Mesenchymal stem cell (in vitro differentiated cells and primary cell): ENCODE data around the gene HOXA7.
A peak's percentile ranks its signal among the peaks of the same experiment; 100 is the strongest.

ENCODE experiments used
- DNase-seq: peaks from one replicate; pipeline ENCODE4 v3.0.0-alpha.2; 2013
- H2AFZ ChIP-seq: one replicate; pipeline ENCODE4 v1.6.1; 2013; ENCODE audit warnings: low read depth, mild to moderate bottlenecking, control low read depth, inconsistent platforms, low read length, moderate library complexity
- H2AK5ac ChIP-seq: 2 replicates; pipeline ENCODE4 v1.6.1; 2013; ENCODE audit warnings: low read length, moderate library complexity, mild to moderate bottlenecking, inconsistent platforms; ENCODE audit not compliant: severe bottlenecking
- H2BK120ac ChIP-seq: one replicate; pipeline ENCODE4 v1.6.1; 2013; ENCODE audit warnings: low read depth, mild to moderate bottlenecking, inconsistent platforms, low read length, moderate library complexity
- H2BK12ac ChIP-seq, 2 experiments: one replicate each; pipeline ENCODE4 v1.6.1; 2013; ENCODE audit warnings: inconsistent platforms in 2 of 2, low read length in 2 of 2, mild to moderate bottlenecking in 2 of 2, moderate library complexity in 2 of 2, control low read depth in 1 of 2
- H2BK15ac ChIP-seq: one replicate; pipeline ENCODE4 v1.6.1; 2013; ENCODE audit warnings: mild to moderate bottlenecking, low read depth, inconsistent platforms; ENCODE audit not compliant: poor library complexity, severe bottlenecking
- H2BK5ac ChIP-seq: 2 replicates; pipeline ENCODE4 v1.6.1; 2013; ENCODE audit warnings: low read depth, mild to moderate bottlenecking, low read length, control low read depth, inconsistent platforms; ENCODE audit not compliant: poor library complexity, severe bottlenecking
- H3K14ac ChIP-seq, 2 experiments: one replicate each; pipeline ENCODE4 v1.6.1; 2013; ENCODE audit warnings: inconsistent platforms in 2 of 2, low read length in 2 of 2, control low read depth in 1 of 2, mild to moderate bottlenecking in 1 of 2, moderate library complexity in 1 of 2
- H3K18ac ChIP-seq, 2 experiments: one replicate each; pipeline ENCODE4 v1.6.1; 2013; ENCODE audit warnings: inconsistent platforms in 2 of 2, low read length in 2 of 2, control low read depth in 1 of 2, low read depth in 1 of 2, mild to moderate bottlenecking in 1 of 2
- H3K23ac ChIP-seq, 2 experiments: one replicate each; pipeline ENCODE4 v1.6.1; 2013; ENCODE audit warnings: inconsistent platforms in 2 of 2, low read length in 2 of 2, mild to moderate bottlenecking in 2 of 2, moderate library complexity in 2 of 2, control low read depth in 1 of 2
- H3K27ac ChIP-seq: 2 replicates; pipeline ENCODE4 v1.5.1; 2013; ENCODE audit warnings: mild to moderate bottlenecking, moderate library complexity, low read length, control low read depth, inconsistent platforms; ENCODE audit not compliant: poor library complexity, severe bottlenecking
- H3K27me3 ChIP-seq, 2 experiments: 2 replicates each; pipeline versions ENCODE4 v1.6.1 to v1.7.0; 2013; ENCODE audit warnings: low read length in 2 of 2, mild to moderate bottlenecking in 2 of 2, moderate library complexity in 2 of 2, control low read depth in 1 of 2, inconsistent platforms in 1 of 2; ENCODE audit not compliant: control insufficient read depth in 1 of 2, insufficient read depth in 1 of 2
- H3K36me3 ChIP-seq, 2 experiments: 2 replicates each; pipeline versions ENCODE4 v1.6.1 to v1.7.0; 2013; ENCODE audit warnings: low read length in 2 of 2, control low read depth in 1 of 2, inconsistent platforms in 1 of 2, low read depth in 1 of 2, mild to moderate bottlenecking in 1 of 2; ENCODE audit not compliant: insufficient read depth in 2 of 2, control insufficient read depth in 1 of 2
- H3K4ac ChIP-seq, 2 experiments: one replicate each; pipeline ENCODE4 v1.6.1; 2013; ENCODE audit warnings: inconsistent platforms in 2 of 2, low read length in 2 of 2, mild to moderate bottlenecking in 2 of 2, moderate library complexity in 2 of 2, control low read depth in 1 of 2, low read depth in 1 of 2
- H3K4me1 ChIP-seq: 2 replicates; pipeline ENCODE4 v1.6.1; 2013; ENCODE audit warnings: low read depth, low read length, control low read depth; ENCODE audit not compliant: control insufficient read depth, insufficient read depth
- H3K4me2 ChIP-seq: 2 replicates; pipeline ENCODE4 v1.6.1; 2013; ENCODE audit warnings: low read length, mild to moderate bottlenecking, inconsistent platforms; ENCODE audit not compliant: poor library complexity, severe bottlenecking
- H3K4me3 ChIP-seq, 2 experiments: 2 replicates each; pipeline versions ENCODE4 v1.5.1 to v1.7.0; 2013; ENCODE audit warnings: low read length in 2 of 2, mild to moderate bottlenecking in 2 of 2, control low read depth in 1 of 2, low read depth in 1 of 2; ENCODE audit not compliant: insufficient read depth in 1 of 2
- H3K79me1 ChIP-seq: replicated peaks from 2 replicates; pipeline ENCODE4 v1.6.1; 2013; ENCODE audit warnings: mild to moderate bottlenecking, control low read depth, low read length, inconsistent platforms; ENCODE audit not compliant: poor library complexity, severe bottlenecking
- H3K9ac ChIP-seq: 2 replicates; pipeline ENCODE4 v1.7.0; 2013; ENCODE audit warnings: mild to moderate bottlenecking, low read length, moderate library complexity
- H3K9me3 ChIP-seq: 2 replicates; pipeline ENCODE4 v1.7.0; 2013; ENCODE audit warnings: mild to moderate bottlenecking, low read length; ENCODE audit not compliant: control insufficient read depth
- H4K8ac ChIP-seq: one replicate; pipeline ENCODE4 v1.6.1; 2013; ENCODE audit warnings: inconsistent platforms, mild to moderate bottlenecking, low read length, moderate library complexity
- H4K91ac ChIP-seq: one replicate; pipeline ENCODE4 v1.6.1; 2013; ENCODE audit warnings: mild to moderate bottlenecking, low read length, inconsistent platforms
- WGBS: methylation state at CpG from one replicate; pipeline ENCODE4 v1.1.7; 2013; ENCODE audit warnings: mixed read lengths; 5-methylcytosine and 5-hydroxymethylcytosine counted together

Gene HOXA7

DNA sequence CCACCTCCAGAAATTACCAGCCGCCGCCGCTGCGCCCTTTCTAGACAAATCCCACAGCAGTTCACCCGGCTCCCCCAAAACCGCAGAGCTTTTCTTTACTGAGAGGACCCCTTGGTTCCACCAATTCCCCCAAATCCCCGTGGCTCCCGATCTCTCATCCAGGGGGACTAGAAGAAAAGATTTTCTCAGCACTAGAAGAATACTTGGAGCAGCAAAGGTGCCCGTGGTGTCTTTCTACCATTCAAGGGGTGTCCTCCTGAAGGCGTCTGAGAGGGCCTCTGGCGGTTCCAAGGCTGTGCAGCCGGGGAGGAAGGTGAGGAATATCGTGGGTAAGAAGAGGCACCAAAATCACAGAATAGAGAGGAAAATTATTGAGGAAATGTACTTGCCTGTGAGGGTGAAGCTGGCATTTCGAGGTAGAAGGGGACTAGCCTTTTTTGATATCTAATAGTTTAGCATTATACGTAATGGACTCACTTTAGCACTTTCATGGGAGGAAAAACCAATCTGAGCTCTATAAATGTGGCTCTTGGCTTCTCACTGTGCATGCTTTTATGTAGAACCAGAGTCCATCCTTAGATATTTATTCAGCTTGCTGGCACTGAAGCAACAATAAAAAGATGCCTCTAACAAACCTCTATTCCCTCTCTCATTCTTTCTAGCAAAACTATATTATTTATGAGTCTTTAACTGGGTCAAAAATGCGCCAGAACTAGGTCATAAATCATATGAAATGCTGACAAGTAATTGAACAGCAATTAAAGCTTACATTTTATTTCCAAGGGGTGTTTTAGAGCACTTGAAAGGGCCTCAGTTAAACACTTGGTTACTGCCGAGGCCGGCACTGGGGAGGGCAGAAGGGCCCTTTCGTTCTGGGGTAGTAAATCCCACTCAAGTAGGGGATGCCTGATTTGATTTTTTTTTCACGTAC is 40.2 kb downstream of the HOXA7 start:
- H3K27ac ChIP-seq = peak overlapping the region; percentile 99

DNA sequence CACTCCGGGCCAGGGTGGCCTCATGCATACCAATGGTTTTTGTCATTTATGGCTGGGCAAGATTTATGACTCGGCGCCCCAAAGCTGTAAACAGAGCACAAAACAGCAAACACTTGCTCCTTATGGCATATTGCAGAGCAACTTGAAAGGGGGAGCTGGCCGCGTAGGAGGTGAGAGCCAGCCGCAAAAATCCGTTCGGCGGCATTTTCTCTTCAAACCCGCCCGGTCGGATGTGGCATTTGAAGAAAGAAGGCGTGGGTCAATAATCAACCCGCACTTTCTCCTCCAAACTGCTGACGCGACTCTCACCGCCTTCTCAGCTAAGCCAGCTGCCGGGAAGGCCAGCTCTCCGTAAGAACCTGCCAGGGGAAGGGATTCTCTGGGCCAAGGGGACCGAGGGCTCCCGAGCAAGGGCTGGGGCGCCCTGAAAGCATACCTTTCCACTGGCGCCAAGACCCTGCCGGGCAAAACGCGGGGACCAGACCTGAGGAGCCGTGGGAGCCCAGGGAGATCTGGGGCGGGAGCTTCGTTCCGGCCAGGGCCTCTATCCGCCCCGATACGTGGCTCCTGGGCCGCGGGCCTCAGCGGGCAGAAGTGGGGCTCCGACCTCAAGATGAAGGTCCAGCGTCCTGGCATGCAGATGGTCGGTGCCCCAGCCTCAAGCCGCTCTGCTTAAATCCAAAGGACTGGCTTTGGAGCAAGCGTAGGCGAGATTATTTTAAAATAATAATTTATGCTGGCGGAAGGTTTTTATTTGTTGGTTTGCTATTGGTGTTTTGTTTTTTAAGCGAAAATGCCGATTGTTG is 41.1 kb downstream of the HOXA7 start:
- Histone ChIP-seq H3K27ac (peak overlapping the region; percentile 99), H3K23ac (no peak overlapping the region), H3K4me3 (peak overlapping the region; percentile 69 to 78), H4K8ac (peak overlapping the region; percentile 3), H3K9me3 (no peaks in the 10 kb centered on the region), H3K79me1 (no peaks in the 10 kb centered on the region), H2AK5ac (peak overlapping the region; percentile 53), H2BK5ac (peak overlapping the region; percentile 96), H3K4me1 (peaks cover 3% of the 10 kb centered on the region), H3K4ac (no peak overlapping the region), H2BK15ac (no peak overlapping the region), H3K36me3 (peaks cover 16 to 17% of the 10 kb centered on the region in 2 experiments), H2BK120ac (no peak overlapping the region), H2BK12ac (no peak overlapping the region), H4K91ac (no peak overlapping the region), H3K14ac (no peak overlapping the region), H3K18ac (peak overlapping the region in 1 of 2 experiments; percentile 34), H2AFZ (no peak overlapping the region), H3K4me2 (peak overlapping the region; percentile 72), H3K27me3 (no peaks in the 10 kb centered on the region), H3K9ac (peak overlapping the region; percentile 78)
- peak; percentile 58 for DNase-seq
- WGBS = 1% methylated on average over 42 of the region's 45 CpGs

More for the DNA sequence above, 40.2 kb downstream of the HOXA7 start:
- Histone ChIP-seq H3K14ac (no peak overlapping the region), H2AFZ (no peak overlapping the region), H3K4me2 (peak overlapping the region; percentile 91), H3K4ac (no peak overlapping the region), H3K23ac (no peak overlapping the region), H4K8ac (no peak overlapping the region), H2BK120ac (no peak overlapping the region), H2BK12ac (no peak overlapping the region), H3K4me3 (peak overlapping the region; percentile 60 to 69), H3K27me3 (no peaks in the 10 kb centered on the region), H3K4me1 (peaks cover 2% of the 10 kb centered on the region), H4K91ac (no peak overlapping the region), H2BK5ac (peak overlapping the region; percentile 96), H3K18ac (no peak overlapping the region), H3K36me3 (peaks cover 15 to 17% of the 10 kb centered on the region in 2 experiments), H2BK15ac (no peak overlapping the region), H3K9me3 (no peaks in the 10 kb centered on the region), H3K79me1 (no peaks in the 10 kb centered on the region), H2AK5ac (peak overlapping the region; percentile 86), H3K9ac (peak overlapping the region; percentile 78)
- 32% methylated on average over 17 of the region's 20 CpGs for WGBS
- no peak for DNase-seq

DNA sequence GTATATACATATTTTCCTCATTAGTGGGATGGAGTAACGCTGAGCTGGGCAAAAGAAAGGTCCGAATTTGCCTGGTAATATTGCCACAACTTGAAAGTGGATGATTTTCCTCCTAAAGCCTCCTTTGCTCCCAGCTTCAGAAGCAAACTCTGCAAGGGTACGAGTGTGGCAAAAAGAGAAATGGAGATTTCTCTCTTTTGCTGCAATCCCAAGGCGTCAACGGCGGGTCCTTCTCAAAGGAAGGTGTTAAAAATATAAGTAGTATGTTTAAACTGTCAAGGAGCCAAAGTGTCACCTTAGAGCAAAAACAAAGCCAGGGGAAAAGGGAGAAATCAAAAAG is 41.6 kb downstream of the HOXA7 start:
- Histone ChIP-seq H2BK5ac (peak overlapping the region; percentile 77), H4K8ac (no peak overlapping the region), H2BK120ac (no peak overlapping the region), H3K18ac (no peak overlapping the region), H3K14ac (no peak overlapping the region), H3K36me3 (peaks cover 16 to 22% of the 10 kb centered on the region in 2 experiments), H3K4me1 (peaks cover 8% of the 10 kb centered on the region), H3K23ac (no peak overlapping the region), H2BK15ac (no peak overlapping the region), H3K4me2 (peak overlapping the region; percentile 72), H3K4me3 (peak overlapping the region in 1 of 2 experiments; percentile 69), H3K9ac (peak overlapping the region; percentile 78), H3K27ac (peak overlapping the region; percentile 99), H3K9me3 (no peaks in the 10 kb centered on the region), H3K27me3 (no peaks in the 10 kb centered on the region), H4K91ac (no peak overlapping the region), H2AFZ (no peak overlapping the region), H3K4ac (no peak overlapping the region), H3K79me1 (no peaks in the 10 kb centered on the region), H2AK5ac (peak overlapping the region; percentile 56), H2BK12ac (no peak overlapping the region)
- no peak for DNase-seq
- 4% methylated on average over 6 of the region's 6 CpGs for WGBS
